Measurements from ENCODE around the gene NEU2.

NEU2 gene

GRCh38 chr2:233021771-233022170 lies 10.7 kb upstream of the NEU2 start:
- no peak for TF ChIP-seq CTCF (IDR thresholded peaks at IDR 0.05; ENCODE audit: low read length)
- H3F3A ChIP-seq (ENCODE audit: insufficient read depth, low read length), result no peaks in the 10 kb centered on the region
- H3K9me2 ChIP-seq (ENCODE audit: low read depth, low read length), result no peaks in the 10 kb centered on the region
- no peaks in the 10 kb centered on the region for H3K9me3 ChIP-seq (ENCODE audit: low read length)
- H3K4me1 ChIP-seq (ENCODE audit: insufficient read depth, low read length, severe bottlenecking), result no peaks in the 10 kb centered on the region
- no peak overlapping the region for H3K27ac ChIP-seq (ENCODE audit: low read depth, low read length, poor library complexity, severe bottlenecking)
- no peak overlapping the region for H3K4me2 ChIP-seq (ENCODE audit: low read length)
- no peaks in the 10 kb centered on the region for H3K79me2 ChIP-seq (ENCODE audit: insufficient read depth, low read length)
- no peaks in the 10 kb centered on the region for H4K20me1 ChIP-seq (ENCODE audit: insufficient read depth, low read length)
- no peak overlapping the region for H3K4me3 ChIP-seq (ENCODE audit: low read depth, low read length, poor library complexity, severe bottlenecking)
- no peaks in the 10 kb centered on the region for H3K36me3 ChIP-seq (ENCODE audit: insufficient read depth, low read length)
- no peaks in the 10 kb centered on the region for H3K27me3 ChIP-seq (ENCODE audit: insufficient read depth, low read length)
- H2AFZ ChIP-seq (ENCODE audit: low read length), result no peak overlapping the region
- H3K9ac ChIP-seq (ENCODE audit: low read length), result no peak overlapping the region

- TF ChIP-seq EZH2 (IDR thresholded peaks at IDR 0.05; ENCODE audit: borderline replicate concordance, low read length), result no peak
- TF ChIP-seq CTCF (IDR thresholded peaks at IDR 0.05; ENCODE audit: low read length), result no peak
- no peaks in the 10 kb centered on the region for H3K36me3 ChIP-seq (ENCODE audit: insufficient read depth, low read length)
- no peak overlapping the region for H3K4me3 ChIP-seq (ENCODE audit: low read depth, low read length, poor library complexity, severe bottlenecking)
- no peaks in the 10 kb centered on the region for H3K27me3 ChIP-seq (ENCODE audit: insufficient read depth, low read length)
- H3K27ac ChIP-seq (ENCODE audit: low read depth, low read length, poor library complexity, severe bottlenecking), result no peak overlapping the region
- no peaks in the 10 kb centered on the region for H3K9me2 ChIP-seq (ENCODE audit: low read depth, low read length)
- no peak overlapping the region for H3K9ac ChIP-seq (ENCODE audit: low read length)
- no peaks in the 10 kb centered on the region for H3K4me1 ChIP-seq (ENCODE audit: insufficient read depth, low read length, severe bottlenecking)
- H4K20me1 ChIP-seq (ENCODE audit: insufficient read depth, low read length), result no peaks in the 10 kb centered on the region
- H2AFZ ChIP-seq (ENCODE audit: low read length), result no peak overlapping the region
- H3K4me2 ChIP-seq (ENCODE audit: low read length), result no peak overlapping the region
- H3F3A ChIP-seq (ENCODE audit: insufficient read depth, low read length), result no peaks in the 10 kb centered on the region
- H3K9me3 ChIP-seq (ENCODE audit: low read length), result no peaks in the 10 kb centered on the region
- H3K79me2 ChIP-seq (ENCODE audit: insufficient read depth, low read length), result no peaks in the 10 kb centered on the region
Observed at GRCh38 chr2:233022561-233022960, 9.9 kb upstream of the NEU2 start.

- H4K20me1 ChIP-seq (ENCODE audit: insufficient read depth, low read length), result no peaks in the 10 kb centered on the region
- H2AFZ ChIP-seq (ENCODE audit: low read length), result no peak overlapping the region
- no peaks in the 10 kb centered on the region for H3K36me3 ChIP-seq (ENCODE audit: insufficient read depth, low read length)
- no peaks in the 10 kb centered on the region for H3K79me2 ChIP-seq (ENCODE audit: insufficient read depth, low read length)
- H3K4me1 ChIP-seq (ENCODE audit: insufficient read depth, low read length, severe bottlenecking), result no peaks in the 10 kb centered on the region
- H3K9me2 ChIP-seq (ENCODE audit: low read depth, low read length), result no peaks in the 10 kb centered on the region
- no peak overlapping the region for H3K9ac ChIP-seq (ENCODE audit: low read length)
- no peaks in the 10 kb centered on the region for H3F3A ChIP-seq (ENCODE audit: insufficient read depth, low read length)
- no peak overlapping the region for H3K4me3 ChIP-seq (ENCODE audit: low read depth, low read length, poor library complexity, severe bottlenecking)
- TF ChIP-seq CTCF (IDR thresholded peaks at IDR 0.05; ENCODE audit: low read length) (no peak), EZH2 (IDR thresholded peaks at IDR 0.05; ENCODE audit: borderline replicate concordance, low read length) (no peak)
- 0 out of 2 replicates have a peak, but pooled peaks cover 4% of the 10 kb centered on the region for H3K27me3 ChIP-seq (ENCODE audit: insufficient read depth, low read length)
- H3K9me3 ChIP-seq (ENCODE audit: low read length), result no peaks in the 10 kb centered on the region
- no peak overlapping the region for H3K27ac ChIP-seq (ENCODE audit: low read depth, low read length, poor library complexity, severe bottlenecking)
- H3K4me2 ChIP-seq (ENCODE audit: low read length), result no peak overlapping the region
Observed at GRCh38 chr2:233023007-233023760, 9.3 kb upstream of the NEU2 start.
